Activated CD4-positive, CD25-positive, alpha-beta regulatory T cell (primary cell): ENCODE measurements around the gene DMPK.
"Not testable (repeated sequence)": the region's sequence is repeated elsewhere in the genome, so short reads cannot be mapped to it uniquely, and the experiment has no call there.

Experiments used
- DNase-seq, 4 experiments: peaks; one replicate each; lab custom pipeline; 2025; lab: John Stamatoyannopoulos, UW

Gene DMPK

DNA sequence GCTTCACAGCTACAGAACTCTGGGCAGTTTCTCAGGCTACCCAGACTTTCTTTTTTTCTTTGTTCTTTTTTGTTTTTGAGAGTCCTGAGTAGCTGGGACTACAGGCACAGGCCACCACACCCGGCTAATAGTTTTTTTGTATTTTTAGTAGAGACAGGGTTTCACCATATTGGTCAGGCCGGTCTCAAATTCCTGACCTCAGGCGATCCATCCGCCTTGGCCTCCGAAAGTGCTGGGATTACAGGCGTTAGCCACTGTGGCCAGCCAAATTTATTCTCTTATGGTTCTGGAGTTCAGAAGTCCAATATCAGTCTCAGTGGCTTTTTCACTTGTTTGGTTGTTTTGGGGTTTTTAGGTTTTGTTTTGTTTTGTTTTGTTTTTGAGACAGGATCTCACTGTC is 36.7 kb downstream of the DMPK start:
- no peak for DNase-seq

DNA sequence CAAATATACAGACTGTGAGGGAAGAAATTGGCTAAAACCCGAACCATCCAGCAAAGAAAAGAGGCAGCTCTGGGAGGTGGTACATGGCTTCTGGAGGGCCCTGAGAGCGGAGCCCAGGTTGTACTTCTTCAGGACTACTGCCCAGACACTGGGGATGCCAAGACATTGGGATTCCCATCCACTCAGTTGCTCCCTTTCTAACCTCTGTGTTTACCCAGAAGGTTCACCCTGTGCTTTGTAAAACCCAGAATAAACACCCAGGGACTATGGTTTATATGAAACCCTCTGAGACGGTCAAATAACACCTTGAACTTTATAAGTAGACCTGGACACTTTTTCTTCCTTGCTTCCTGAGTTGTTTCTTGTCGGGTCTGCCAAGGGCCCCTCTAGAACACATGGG is 39.3 kb downstream of the DMPK start:
- no peak for DNase-seq

DNA sequence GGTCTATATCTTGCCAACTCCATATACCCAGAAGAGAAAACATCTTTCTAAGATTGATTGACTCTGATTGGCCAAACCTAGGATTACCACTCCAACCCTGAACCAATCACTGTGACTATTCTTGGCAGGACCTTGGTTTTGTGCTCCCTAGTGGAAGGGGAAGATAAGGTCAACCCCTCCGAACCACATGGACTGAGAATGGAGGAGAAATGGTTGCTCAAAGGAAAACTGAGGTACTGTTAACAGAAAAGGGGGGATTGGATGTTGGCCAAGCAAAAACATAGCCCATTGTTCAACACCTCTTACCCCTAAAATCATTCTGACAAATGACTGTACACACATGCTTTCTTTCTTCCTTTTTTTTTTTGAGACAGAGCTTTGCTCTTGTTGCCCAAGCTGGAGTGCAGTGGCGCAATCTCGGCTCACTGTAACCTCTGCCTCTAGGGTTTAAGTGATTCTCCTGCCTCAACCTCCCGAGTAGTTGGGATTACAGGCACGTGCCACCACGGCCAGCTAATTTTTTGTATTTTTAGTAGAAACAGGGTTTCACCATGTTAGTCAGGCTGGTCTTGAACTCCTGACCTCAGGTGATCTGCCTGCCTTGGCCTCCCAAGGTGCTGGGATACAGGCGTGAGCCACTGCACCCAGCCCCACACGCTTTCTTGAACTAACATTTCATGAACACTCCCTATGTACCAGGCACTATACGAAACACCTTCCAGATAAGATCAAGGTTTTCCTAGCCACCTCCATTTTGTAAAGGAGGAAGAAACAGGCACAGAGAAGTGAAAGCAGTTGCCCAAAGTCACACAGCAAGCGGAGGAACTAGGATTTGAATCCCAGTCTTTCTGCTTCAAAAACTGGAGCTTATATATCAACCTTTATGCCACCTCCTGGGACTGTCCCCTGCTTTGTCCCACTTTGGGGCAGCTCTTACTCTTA is 42.5 kb downstream of the DMPK start:
- DNase-seq = no peak

DNA sequence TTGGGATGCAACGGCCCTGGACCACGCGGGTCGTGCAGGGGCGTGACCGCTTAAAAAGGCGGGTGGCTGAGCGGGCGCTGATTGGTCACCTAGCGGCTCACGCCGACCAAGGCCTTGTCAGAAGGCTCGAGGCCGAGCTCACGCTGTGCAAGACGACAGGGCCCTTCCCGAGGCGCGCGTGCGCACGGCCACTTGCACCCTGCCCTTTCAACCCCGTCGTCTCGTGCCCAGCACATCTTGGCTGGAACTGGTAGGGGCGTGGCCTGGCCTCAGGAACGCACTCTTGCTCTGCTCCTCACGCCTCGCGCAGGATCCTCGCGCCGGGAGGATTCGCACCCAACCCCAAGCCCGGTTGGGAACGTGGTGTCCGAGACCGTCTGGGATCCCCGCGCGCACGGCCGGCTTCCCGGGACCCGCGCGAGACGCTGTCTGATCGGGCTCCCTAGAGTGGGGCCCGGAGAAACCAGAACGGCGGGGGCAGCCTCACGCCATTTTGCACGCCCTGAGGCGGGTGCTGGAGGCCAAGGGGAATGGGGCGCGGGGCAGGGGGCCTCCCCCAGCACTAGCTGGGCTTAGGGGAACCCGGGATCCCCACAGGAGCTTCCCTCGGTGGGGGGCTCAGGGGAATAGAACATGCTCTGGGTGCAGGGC is 49.0 kb downstream of the DMPK start, which contains the start of gene MEIOSIN:
Gene MEIOSIN, plus strand, starts transcription at position 280 of the 651 bp plus-strand sequence. CDS start 1,938 bp downstream, outside the sequence.
- DNase-seq = no peak

DNA sequence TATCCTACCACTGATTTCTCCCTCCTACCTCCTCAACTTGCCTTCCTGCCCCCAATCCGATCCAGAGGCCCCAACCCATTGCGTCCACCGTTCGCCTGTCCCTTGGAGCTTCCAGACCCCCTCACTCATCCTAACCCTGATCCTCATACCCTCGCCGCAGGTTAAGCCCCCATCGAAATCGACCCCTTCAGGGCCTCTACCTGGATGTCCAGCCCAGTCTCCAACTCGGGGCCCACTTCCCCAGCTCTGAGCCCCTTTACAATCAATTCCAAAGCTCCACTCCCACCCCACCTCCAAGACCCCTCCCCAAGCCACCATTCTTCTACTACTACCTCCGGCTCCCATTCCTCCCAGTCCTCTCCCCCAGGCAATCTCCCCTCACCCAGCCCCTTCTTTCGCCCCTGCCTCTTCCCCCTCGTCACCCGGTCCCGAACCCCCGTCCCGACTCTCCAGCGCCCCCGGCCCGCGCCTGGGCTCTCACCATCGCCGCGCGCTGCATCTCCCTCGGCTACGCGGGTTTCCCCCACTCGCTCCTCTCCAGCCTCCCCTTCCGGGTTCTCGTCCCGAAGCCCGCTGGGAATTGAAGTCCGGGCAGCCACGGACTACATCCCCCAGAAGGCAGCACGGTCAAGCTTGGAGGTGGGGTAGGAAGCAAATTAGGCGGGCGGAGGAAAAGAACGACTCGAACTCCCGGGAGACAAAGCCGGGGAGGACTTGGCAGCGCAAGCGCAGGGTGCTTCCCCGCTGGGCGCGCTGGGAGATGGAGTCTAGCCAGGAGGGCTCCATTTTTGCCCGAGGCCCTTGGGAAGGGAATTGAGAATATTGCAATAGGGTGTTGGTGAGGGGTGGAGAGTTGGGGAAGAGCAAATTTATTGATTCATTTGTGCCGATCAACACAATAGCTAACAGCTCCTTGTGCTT is 51.7 kb downstream of the DMPK start, which contains the start of gene FBXO46:
Gene FBXO46, minus strand, starts transcription at position 529 of the 921 bp plus-strand sequence. CDS start 17,401 bp downstream, outside the sequence.
- DNase-seq = peak; percentile 79 to 87 (median 84)

DNA sequence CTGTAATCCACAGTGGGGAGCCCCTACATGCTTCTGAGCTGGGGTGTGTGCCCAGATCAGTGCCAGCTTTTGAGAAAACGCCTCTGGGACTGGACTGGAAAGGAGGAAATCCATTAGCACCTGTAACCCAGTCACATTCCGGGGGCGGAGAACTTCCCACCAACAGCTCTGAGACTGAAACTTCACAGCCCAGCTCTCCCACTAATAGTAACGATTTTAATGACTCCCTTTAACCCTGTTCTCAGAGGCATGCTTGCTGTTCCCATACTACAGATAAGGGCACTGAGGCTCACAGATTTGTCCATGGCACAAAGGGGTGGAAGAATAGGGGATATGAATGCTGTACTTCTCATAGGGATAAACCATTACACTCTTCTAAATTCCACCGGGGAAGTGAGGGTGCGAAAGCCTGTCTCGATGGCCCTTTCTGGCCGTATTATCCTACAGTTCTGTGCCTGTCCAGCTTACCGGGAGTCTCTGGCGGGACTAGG is 52.4 kb downstream of the DMPK start:
- DNase-seq = no peak

DNA sequence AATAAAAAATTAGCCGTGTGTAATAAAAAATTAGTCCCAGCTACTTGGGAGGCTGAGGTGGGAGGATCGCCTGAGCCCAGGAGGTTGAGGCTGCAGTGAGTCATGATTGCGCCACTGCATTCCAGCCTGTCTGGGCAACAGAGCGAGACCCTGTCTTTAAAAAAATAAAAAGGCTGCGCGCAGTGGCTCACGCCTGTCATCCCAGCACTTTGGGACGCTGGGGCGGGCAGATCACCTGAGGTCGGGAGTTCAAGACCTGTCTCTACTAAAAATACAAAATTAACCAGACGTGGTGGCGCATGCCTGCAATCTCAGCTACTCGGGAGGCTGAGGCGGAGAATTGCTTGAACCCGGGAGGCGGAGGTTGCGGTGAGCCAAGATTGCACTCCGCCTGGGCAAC is 53.6 kb downstream of the DMPK start:
- DNase-seq = not testable (repeated sequence)

DNA sequence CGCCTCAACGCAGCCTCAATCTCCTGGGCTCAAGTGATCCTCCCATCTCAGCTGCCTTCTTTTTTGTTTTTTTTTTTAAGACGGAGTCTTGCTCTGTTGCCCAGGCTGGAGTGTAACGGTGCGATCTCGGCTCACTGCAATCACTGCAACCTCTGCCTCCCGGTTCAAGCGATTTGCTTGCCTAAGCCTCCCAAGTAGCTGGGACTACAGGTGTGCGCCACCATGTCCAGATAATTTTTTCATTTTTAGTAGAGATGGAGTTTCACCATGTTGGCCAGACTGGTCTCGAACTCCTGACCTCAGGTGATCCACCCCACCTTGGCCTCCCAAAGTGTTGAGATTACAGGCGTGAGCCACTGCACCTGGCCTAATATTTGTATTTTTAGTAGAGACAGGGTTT is 62.2 kb downstream of the DMPK start:
- DNase-seq = not testable (repeated sequence)
